Adipocyte (in vitro differentiated cells): ENCODE results near the gene MINPP1.
A peak's percentile ranks its signal among the peaks of the same experiment; 100 is the strongest.

Experiments
- DNase-seq: peaks from one replicate; pipeline ENCODE4 v3.0.0-alpha.2; 2015; ENCODE audit warnings: low read depth
- H3K27me3 ChIP-seq: replicated peaks from 2 replicates; pipeline ENCODE4 v1.7.0; 2013; ENCODE audit warnings: mild to moderate bottlenecking, low read length, moderate library complexity; ENCODE audit not compliant: control insufficient read depth, insufficient read depth
- H3K36me3 ChIP-seq: 2 replicates; pipeline ENCODE4 v1.7.0; 2013; ENCODE audit warnings: low read length, mild to moderate bottlenecking, moderate library complexity; ENCODE audit not compliant: control insufficient read depth, insufficient read depth, severe bottlenecking
- H3K4me1 ChIP-seq: 2 replicates; pipeline ENCODE4 v1.7.0; 2013; ENCODE audit warnings: mild to moderate bottlenecking, low read length, moderate library complexity; ENCODE audit not compliant: control insufficient read depth, insufficient read depth
- H3K4me3 ChIP-seq: 2 replicates; pipeline ENCODE4 v1.7.0; 2013; ENCODE audit warnings: mild to moderate bottlenecking, low read length, moderate library complexity
- H3K9ac ChIP-seq: 2 replicates; pipeline ENCODE4 v1.7.0; 2013; ENCODE audit warnings: mild to moderate bottlenecking, low read length, moderate library complexity
- H3K9me3 ChIP-seq: 2 replicates; pipeline ENCODE4 v1.7.0; 2013; ENCODE audit warnings: mild to moderate bottlenecking, low read length, moderate library complexity; ENCODE audit not compliant: control insufficient read depth

Gene MINPP1

GRCh38 chr10:87523731-87524130, 19.0 kb downstream of the MINPP1 start:
- DNase-seq: no peak
- Histone ChIP-seq H3K4me3 (no peak overlapping the region), H3K27me3 (no peaks in the 10 kb centered on the region), H3K9me3 (no peaks in the 10 kb centered on the region), H3K9ac (no peak overlapping the region), H3K36me3 (peaks cover 20% of the 10 kb centered on the region), H3K4me1 (peaks cover 15% of the 10 kb centered on the region)

DNA sequence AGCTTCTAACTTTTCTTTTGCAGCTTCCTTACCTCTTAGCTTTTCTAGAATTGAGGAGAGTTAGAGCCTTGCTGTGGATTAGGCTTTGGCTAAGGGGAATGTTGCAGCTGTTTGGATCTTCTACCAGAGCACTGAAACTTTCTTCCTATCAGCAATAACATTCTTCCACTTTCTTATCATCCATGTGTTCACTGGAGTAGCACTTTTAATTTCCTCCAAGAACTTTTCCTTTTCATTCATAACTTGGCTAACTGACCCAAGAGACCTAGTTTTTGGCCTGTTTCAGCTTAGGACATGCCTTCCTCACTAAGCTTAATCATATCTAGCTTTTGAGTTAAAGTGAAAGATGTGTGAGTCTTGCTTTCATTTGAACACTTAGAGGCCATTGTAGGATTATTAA, 19.6 kb downstream of the MINPP1 start:
- no peaks in the 10 kb centered on the region for H3K27me3 ChIP-seq
- H3K9ac ChIP-seq: no peak overlapping the region
- H3K4me1 ChIP-seq: peaks cover 15% of the 10 kb centered on the region
- peaks cover 14% of the 10 kb centered on the region for H3K36me3 ChIP-seq
- DNase-seq: no peak
- no peak overlapping the region for H3K4me3 ChIP-seq
- no peaks in the 10 kb centered on the region for H3K9me3 ChIP-seq

DNA sequence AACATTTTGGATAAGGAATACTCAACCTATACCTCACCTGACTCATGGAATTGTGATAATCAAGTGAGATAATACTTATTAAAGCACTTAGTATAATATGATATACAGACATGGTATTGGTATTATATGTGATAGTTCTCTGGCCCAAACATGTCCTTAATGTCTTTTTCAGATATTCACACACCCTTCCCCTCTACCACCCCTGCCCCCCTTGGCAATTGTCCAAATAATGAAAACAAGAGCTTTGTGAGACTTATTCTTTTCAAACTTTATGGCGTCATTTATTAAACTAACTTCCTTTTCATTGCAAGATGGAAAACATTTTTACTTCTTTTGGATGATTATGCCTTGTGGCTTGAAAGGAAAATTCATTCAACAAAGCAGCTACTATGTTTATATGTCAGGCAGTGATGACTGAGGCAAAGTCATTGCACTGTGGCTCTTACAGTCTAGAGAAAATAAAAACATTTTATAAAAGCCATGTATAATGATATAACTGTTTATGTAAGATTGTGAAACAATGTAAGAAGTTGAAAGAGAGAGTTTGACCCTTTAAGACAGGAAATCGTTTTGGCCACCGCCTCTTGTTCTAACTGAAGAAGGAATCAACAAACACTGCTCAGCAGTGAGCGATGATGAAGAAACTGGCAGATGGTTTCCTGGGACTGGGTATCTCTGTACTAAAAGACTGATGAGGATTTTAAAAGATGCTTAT, 27.4 kb downstream of the MINPP1 start:
- Histone ChIP-seq H3K36me3 (peaks cover 15% of the 10 kb centered on the region), H3K4me3 (no peak overlapping the region), H3K27me3 (no peaks in the 10 kb centered on the region), H3K9me3 (no peaks in the 10 kb centered on the region), H3K9ac (peak overlapping the region; percentile 21), H3K4me1 (peaks cover 19% of the 10 kb centered on the region)
- DNase-seq: peak; percentile 42

DNA sequence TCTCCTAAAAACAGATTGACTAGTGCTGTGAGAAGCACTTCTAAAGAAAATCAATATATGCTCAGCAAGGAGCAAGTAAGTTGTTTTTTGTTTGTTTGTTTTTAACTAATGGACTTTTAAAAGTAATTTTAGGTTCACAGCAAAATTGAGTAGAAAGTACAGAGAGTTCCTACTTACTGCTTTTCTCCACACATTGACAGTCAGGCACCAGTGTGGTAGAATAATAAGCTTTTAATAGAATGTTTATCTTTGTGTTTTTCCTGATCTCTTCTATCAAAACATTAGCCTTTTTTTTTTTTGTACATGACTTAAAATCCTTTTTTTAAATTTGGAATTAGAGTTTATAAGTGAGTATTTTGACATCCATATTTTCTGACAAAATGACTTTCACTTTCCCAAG, 28.0 kb downstream of the MINPP1 start:
- H3K9ac ChIP-seq: peak overlapping the region; percentile 21
- no peak for DNase-seq
- peaks cover 15% of the 10 kb centered on the region for H3K36me3 ChIP-seq
- H3K4me3 ChIP-seq: no peak overlapping the region
- no peaks in the 10 kb centered on the region for H3K27me3 ChIP-seq
- peaks cover 19% of the 10 kb centered on the region for H3K4me1 ChIP-seq
- H3K9me3 ChIP-seq: no peaks in the 10 kb centered on the region

DNA sequence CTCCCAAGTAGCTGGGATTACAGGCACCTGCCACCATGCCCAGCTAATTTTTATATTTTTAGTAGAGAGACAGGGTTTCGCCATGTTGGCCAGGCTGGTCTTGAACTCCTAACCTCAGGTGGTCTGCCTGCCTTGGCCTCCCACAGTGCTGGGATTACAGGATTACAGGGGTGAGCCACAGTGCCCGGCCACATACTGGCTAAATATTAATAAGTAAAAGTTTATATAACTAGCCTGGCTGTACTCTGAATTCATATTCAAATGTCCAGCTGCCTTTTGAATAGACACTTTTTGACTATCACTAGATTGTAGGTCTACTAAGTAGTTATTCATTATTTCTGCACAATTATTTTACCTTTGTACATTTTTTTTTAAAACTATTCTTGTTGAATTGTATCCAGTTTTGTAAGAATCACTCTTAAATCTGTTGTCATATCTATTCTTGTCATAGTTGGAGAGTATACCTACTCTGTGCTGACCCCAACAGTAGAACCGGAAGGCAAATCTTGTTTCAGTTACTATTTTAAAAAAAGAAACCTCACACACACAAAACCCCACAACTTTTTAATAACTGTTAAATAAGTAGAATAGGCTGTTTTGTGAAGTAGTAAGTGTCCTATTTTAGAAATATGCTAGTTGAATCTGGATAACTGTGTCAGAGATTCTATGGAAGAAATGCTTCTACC, 29.6 kb downstream of the MINPP1 start:
- H3K36me3 ChIP-seq: peaks cover 15% of the 10 kb centered on the region
- H3K9me3 ChIP-seq: no peaks in the 10 kb centered on the region
- H3K4me1 ChIP-seq: peaks cover 33% of the 10 kb centered on the region
- no peak for DNase-seq
- H3K4me3 ChIP-seq: no peak overlapping the region
- no peak overlapping the region for H3K9ac ChIP-seq
- no peaks in the 10 kb centered on the region for H3K27me3 ChIP-seq

GRCh38 chr10:87538092-87539015, 33.7 kb downstream of the MINPP1 start:
- no peaks in the 10 kb centered on the region for H3K27me3 ChIP-seq
- peaks cover 28% of the 10 kb centered on the region for H3K4me1 ChIP-seq
- H3K4me3 ChIP-seq: no peak overlapping the region
- H3K9me3 ChIP-seq: no peaks in the 10 kb centered on the region
- peaks cover 15% of the 10 kb centered on the region for H3K36me3 ChIP-seq
- H3K9ac ChIP-seq: no peak overlapping the region
- DNase-seq: peak; percentile 47

- DNase-seq: peak; percentile 71
- Histone ChIP-seq H3K9ac (no peak overlapping the region), H3K9me3 (no peaks in the 10 kb centered on the region), H3K36me3 (peaks cover 14% of the 10 kb centered on the region), H3K4me1 (peaks cover 42% of the 10 kb centered on the region), H3K4me3 (no peak overlapping the region), H3K27me3 (no peaks in the 10 kb centered on the region)
These were observed 36.4 kb downstream of the MINPP1 start for GRCh38 chr10:87541114-87541513.

- H3K9me3 ChIP-seq: no peaks in the 10 kb centered on the region
- peaks cover 46% of the 10 kb centered on the region for H3K4me1 ChIP-seq
- H3K9ac ChIP-seq: peak overlapping the region; percentile 45
- H3K27me3 ChIP-seq: no peaks in the 10 kb centered on the region
- H3K36me3 ChIP-seq: peaks cover 11% of the 10 kb centered on the region
- no peak overlapping the region for H3K4me3 ChIP-seq
- DNase-seq: peak; percentile 39
These were observed 40.0 kb downstream of the MINPP1 start for GRCh38 chr10:87544721-87545120.

- Histone ChIP-seq H3K4me1 (peaks cover 45% of the 10 kb centered on the region), H3K9me3 (no peaks in the 10 kb centered on the region), H3K9ac (peak overlapping the region; percentile 28), H3K36me3 (peaks cover 7% of the 10 kb centered on the region), H3K4me3 (no peak overlapping the region), H3K27me3 (no peaks in the 10 kb centered on the region)
- DNase-seq: no peak
These were observed 41.1 kb downstream of the MINPP1 start for GRCh38 chr10:87545783-87546182.

DNA sequence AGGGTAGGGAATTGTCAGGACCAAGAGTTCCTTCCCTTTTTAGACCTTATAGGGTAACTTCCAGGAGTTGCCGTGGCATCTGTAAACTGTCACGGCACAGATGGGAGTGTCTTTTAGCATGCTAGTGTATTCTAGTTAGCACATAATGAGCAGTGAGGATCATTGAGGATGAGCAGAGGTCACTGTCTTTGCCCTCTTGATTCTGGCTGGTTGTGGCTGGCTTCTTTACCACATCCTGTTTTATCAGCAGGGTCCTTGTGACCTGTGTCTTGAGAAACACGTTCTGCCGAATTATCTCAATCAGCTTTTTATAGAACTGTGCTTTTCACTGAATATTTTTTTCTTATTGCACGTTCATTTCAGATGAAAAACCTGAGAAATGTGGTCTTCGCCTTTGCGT, 41.5 kb downstream of the MINPP1 start:
- peak overlapping the region; percentile 36 for H3K9ac ChIP-seq
- peak overlapping the region; percentile 35 for H3K4me3 ChIP-seq
- H3K27me3 ChIP-seq: no peaks in the 10 kb centered on the region
- H3K4me1 ChIP-seq: peaks cover 45% of the 10 kb centered on the region
- H3K9me3 ChIP-seq: no peaks in the 10 kb centered on the region
- H3K36me3 ChIP-seq: peaks cover 7% of the 10 kb centered on the region
- no peak for DNase-seq

GRCh38 chr10:87546971-87547413, 42.3 kb downstream of the MINPP1 start:
- DNase-seq: no peak

More at GRCh38 chr10:87546971-87547413, 42.3 kb downstream of the MINPP1 start:
- peak overlapping the region; percentile 53 for H3K9ac ChIP-seq
- H3K9me3 ChIP-seq: no peaks in the 10 kb centered on the region
- no peaks in the 10 kb centered on the region for H3K27me3 ChIP-seq
- H3K36me3 ChIP-seq: peaks cover 6% of the 10 kb centered on the region
- peaks cover 45% of the 10 kb centered on the region for H3K4me1 ChIP-seq
- peak overlapping the region; percentile 35 for H3K4me3 ChIP-seq
